Measurements from ENCODE around the gene AJM1. TPM values are rescaled to one million over a fixed set of nuclear protein-coding genes. Genes with fewer than 3 reads are reported as not detected.

The AJM1 gene
- total RNA-seq, 4 donors from 2014 or later = 2.0 to 3.9 (median 3.7) TPM

DNA sequence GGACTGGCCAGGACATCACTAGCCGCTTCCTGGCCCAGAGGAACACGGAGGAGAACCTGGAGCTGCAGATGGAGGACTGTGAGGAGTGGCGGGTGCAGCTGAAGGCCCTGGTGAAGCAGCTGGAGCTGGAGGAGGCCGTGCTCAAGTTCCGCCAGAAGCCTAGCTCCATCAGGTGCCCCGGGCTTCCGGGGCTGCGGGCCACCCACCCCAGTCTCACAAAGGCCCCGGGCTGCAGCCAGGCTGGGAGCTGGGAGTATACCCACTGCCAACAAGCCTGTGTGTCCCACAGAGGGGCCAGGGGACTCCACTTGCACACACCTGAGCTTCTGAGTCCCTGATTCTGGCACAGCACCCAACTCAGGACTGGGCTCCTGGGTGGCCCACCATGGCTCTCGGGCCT lies 36.2 kb upstream of the AJM1 start:
- TF ChIP-seq, protein P1, sequence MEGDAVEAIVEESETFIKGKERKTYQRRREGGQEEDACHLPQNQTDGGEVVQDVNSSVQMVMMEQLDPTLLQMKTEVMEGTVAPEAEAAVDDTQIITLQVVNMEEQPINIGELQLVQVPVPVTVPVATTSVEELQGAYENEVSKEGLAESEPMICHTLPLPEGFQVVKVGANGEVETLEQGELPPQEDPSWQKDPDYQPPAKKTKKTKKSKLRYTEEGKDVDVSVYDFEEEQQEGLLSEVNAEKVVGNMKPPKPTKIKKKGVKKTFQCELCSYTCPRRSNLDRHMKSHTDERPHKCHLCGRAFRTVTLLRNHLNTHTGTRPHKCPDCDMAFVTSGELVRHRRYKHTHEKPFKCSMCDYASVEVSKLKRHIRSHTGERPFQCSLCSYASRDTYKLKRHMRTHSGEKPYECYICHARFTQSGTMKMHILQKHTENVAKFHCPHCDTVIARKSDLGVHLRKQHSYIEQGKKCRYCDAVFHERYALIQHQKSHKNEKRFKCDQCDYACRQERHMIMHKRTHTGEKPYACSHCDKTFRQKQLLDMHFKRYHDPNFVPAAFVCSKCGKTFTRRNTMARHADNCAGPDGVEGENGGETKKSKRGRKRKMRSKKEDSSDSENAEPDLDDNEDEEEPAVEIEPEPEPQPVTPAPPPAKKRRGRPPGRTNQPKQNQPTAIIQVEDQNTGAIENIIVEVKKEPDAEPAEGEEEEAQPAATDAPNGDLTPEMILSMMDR (IDR thresholded peaks at IDR 0.05) = no peak
- TF ChIP-seq POLR2A (IDR thresholded peaks at IDR 0.05) = no peak
- no peak for TF ChIP-seq EP300 (IDR thresholded peaks at IDR 0.05)
- DNase-seq (ENCODE audit: low spot score in 2 of 2) = no peak
- H3K4me1 ChIP-seq = peaks cover 0 to 45% (median 24%) of the 10 kb centered on the region in 4 donors

DNA sequence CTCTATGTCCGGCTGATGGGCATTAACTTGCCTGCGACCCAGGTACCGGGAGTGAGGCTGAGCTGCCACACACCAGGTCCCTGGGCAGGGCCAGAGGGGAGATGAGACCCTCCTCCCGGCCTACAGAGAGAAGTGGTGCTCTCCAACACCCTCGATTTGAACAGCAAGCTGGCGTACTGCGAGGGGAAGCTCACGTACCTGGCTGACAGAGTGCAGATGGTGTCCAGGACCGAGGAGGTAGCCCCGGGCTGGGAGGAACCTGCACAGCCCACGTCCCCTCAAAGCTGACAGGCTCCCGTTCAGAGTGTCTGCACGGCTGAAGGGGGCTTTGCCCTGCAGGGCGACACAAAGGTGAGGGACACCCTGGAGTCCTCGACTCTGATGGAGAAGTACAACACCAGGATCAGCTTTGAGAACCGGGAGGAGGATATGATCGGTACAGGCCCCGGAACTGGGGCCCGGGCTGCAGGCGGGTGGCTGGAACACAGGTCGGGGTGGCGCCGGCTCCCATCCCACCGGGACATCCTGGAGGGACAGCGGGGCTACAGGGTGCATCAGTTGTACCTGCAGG lies 35.6 kb upstream of the AJM1 start:
- 73 to 76% methylated on average over 24 to 25 of the region's 25 CpGs for WGBS, 2 donors
- no peaks in the 10 kb centered on the region for H3K9me3 ChIP-seq
- DNase-seq (ENCODE audit: low spot score in 2 of 2) = no peak
- H3K36me3 ChIP-seq = peaks cover 0 to 18% (median 0%) of the 10 kb centered on the region in 3 donors
- peaks cover 0 to 46% (median 23%) of the 10 kb centered on the region in 4 donors for H3K4me1 ChIP-seq
- peaks cover 0 to 9% of the 10 kb centered on the region in 2 donors for H3K27me3 ChIP-seq
- peak overlapping the region in 3 of 4 donors; percentile 60 to 94 (median 84) for H3K27ac ChIP-seq
- TF ChIP-seq, protein P1 (IDR thresholded peaks at IDR 0.05) = no peak
- TF ChIP-seq EP300 (IDR thresholded peaks at IDR 0.05) (no peak), POLR2A (IDR thresholded peaks at IDR 0.05) (no peak)
- peak overlapping the region; percentile 78 to 95 (median 86) for H3K4me3 ChIP-seq

More for the DNA sequence above, 36.2 kb upstream of the AJM1 start:
- Histone ChIP-seq H3K9me3 (no peaks in the 10 kb centered on the region), H3K27ac (no peak overlapping the region), H3K36me3 (peaks cover 0 to 16% (median 0%) of the 10 kb centered on the region in 3 donors), H3K4me3 (no peak overlapping the region), H3K27me3 (peaks cover 0 to 16% of the 10 kb centered on the region in 2 donors)
- WGBS, 2 donors = 94 to 99% methylated on average over 9 to 10 of the region's 10 CpGs

DNA sequence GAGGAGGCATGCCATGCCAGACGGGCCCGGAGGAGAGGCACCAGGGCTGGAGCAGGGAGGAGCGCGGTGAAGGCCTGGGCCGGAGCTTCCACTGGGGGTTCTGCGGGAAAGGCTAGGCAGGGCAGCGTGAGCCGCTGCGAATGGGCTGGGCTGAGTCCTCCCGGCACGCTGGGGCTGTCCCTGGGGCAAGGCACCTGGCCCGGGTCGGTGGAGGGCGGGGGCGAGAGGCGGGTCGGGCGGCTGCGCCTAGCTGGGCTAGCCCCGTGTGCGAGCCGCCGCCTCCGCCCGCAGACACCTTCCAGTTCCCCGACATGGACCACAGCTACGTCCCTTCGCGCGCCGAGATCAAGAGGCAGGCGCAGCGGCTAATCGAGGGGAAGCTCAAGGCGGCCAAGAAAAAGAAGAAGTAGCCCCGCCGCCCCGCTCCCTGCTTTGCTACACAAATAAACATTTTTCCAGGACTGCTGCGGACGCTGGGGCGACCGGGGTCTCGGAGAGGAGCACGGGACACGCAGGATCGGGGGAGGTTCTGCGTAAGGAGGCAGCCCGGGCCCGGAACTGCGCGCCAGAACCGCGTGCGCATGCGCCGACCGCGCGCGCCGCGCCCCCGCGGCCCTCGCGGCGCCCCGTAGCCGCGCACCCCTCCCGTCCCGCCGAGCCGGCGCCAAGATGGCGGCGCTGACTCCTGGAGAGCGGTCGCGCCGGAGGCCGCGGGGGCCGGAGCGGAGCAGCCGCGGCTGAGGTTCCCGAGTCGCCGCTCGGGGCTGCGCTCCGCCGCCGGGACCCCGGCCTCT lies 34.8 kb upstream of the AJM1 start, which contains the start of gene RABL6:
Gene RABL6 (plus strand): TSS at position 668 of the 794 bp plus-strand sequence. CDS start 249 bp downstream, outside the sequence.
- WGBS, 2 donors = 1 to 2% methylated on average over 45 to 77 of the region's 96 CpGs
- peak within 1 kb of the TSS; percentile 78 to 95 (median 86) for H3K4me3 ChIP-seq
- H3K9me3 ChIP-seq = no peaks in the 10 kb centered on the region
- peaks cover 0 to 25% (median 0%) of the 10 kb centered on the region in 3 donors for H3K36me3 ChIP-seq
- peak; percentile 45 to 47 for DNase-seq (ENCODE audit: low spot score in 2 of 2)
- TF ChIP-seq POLR2A (IDR thresholded peaks at IDR 0.05) = peak; percentile 63 to 68
- TF ChIP-seq, protein P1 (IDR thresholded peaks at IDR 0.05) = peak in 2 of 5 experiments; percentile 37 to 57
- peak in 1 of 2 donors; percentile 69 for TF ChIP-seq EP300 (IDR thresholded peaks at IDR 0.05)
- H3K27me3 ChIP-seq = peaks cover 0 to 2% of the 10 kb centered on the region in 2 donors
- peak within 1 kb of the TSS; percentile 60 to 94 (median 88) for H3K27ac ChIP-seq
- H3K4me1 ChIP-seq = peaks cover 0 to 49% (median 23%) of the 10 kb centered on the region in 4 donors

DNA sequence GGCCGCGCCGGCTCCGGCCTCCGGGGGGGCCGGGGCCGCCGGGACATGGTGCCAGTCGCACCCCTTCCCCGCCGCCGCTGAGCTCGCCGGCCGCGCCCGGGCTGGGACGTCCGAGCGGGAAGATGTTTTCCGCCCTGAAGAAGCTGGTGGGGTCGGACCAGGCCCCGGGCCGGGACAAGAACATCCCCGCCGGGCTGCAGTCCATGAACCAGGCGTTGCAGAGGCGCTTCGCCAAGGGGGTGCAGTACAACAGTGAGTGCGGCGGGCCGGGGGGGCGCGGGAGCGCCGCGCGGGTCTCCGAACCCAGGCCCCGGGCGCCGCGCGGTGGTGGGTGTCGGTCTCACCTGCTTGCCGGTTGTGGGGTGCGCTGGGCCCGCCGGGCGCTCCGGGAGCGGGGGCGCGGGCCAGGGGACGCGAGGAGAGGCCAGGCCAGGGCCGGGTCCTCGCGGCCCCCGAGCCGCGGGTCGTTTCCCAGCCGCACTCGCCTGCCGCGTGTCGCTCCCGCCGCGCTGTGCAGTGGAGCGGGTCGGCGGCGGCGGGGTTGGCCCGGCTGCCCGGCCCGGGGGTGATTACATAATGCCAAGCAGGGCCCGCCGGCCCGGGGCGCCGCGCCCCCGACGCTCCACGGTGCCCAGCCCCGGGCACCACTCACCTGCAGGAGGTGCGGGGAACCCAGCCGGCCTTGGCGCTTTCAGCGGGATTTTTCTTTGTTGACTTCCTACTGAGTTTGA lies 34.0 kb upstream of the AJM1 start:
- TF ChIP-seq, protein P1 (IDR thresholded peaks at IDR 0.05) = peak in 1 of 5 experiments; percentile 5
- no peak for TF ChIP-seq EP300 (IDR thresholded peaks at IDR 0.05)
- Histone ChIP-seq H3K4me1 (peaks cover 0 to 49% (median 23%) of the 10 kb centered on the region in 4 donors), H3K27ac (peak overlapping the region in 3 of 4 donors; percentile 34 to 94 (median 72)), H3K27me3 (no peaks in the 10 kb centered on the region), H3K4me3 (peak overlapping the region; percentile 78 to 95 (median 86)), H3K36me3 (peaks cover 0 to 32% (median 0%) of the 10 kb centered on the region in 3 donors), H3K9me3 (no peaks in the 10 kb centered on the region)
- WGBS, 2 donors = 0 to 1% methylated on average over 27 to 35 of the region's 93 CpGs
- DNase-seq (ENCODE audit: low spot score in 2 of 2) = no peak
